ENCODE results near the gene CLDN14.

Gene CLDN14

GRCh38 chr21:36479415-36480402 lies at the start of gene CLDN14:
CLDN14 (minus strand) TSS chr21:36480122; CDS start chr21:36461695, 18,427 bp downstream.
- ATAC-seq = no peak

GRCh38 chr21:36528716-36529115 lies 48.8 kb upstream of the CLDN14 start:
- ATAC-seq = no peak

GRCh38 chr21:36527317-36527716 lies 47.4 kb upstream of the CLDN14 start:
- ATAC-seq = no peak

- no peak for ATAC-seq
These were observed 46.2 kb upstream of the CLDN14 start for GRCh38 chr21:36526104-36526503.

GRCh38 chr21:36524477-36524876 lies 44.6 kb upstream of the CLDN14 start:
- no peak for ATAC-seq

- no peak for ATAC-seq
These were observed 42.4 kb upstream of the CLDN14 start for GRCh38 chr21:36522219-36522808.

- no peak for ATAC-seq
These were observed 39.1 kb upstream of the CLDN14 start for GRCh38 chr21:36518883-36519492.

GRCh38 chr21:36517366-36518075 lies 37.6 kb upstream of the CLDN14 start:
- ATAC-seq = no peak

GRCh38 chr21:36516281-36516680 lies 36.4 kb upstream of the CLDN14 start:
- ATAC-seq = no peak

- no peak for ATAC-seq
These were observed 33.5 kb upstream of the CLDN14 start for GRCh38 chr21:36513430-36513829.

- ATAC-seq = no peak
These were observed 33.0 kb upstream of the CLDN14 start for GRCh38 chr21:36512971-36513370.

GRCh38 chr21:36511484-36512220 lies 31.7 kb upstream of the CLDN14 start:
- ATAC-seq = no peak

GRCh38 chr21:36510911-36511310 lies 31.0 kb upstream of the CLDN14 start:
- ATAC-seq = no peak

- ATAC-seq = no peak
These were observed 30.2 kb upstream of the CLDN14 start for GRCh38 chr21:36509973-36510664.

GRCh38 chr21:36508948-36509347 lies 29.0 kb upstream of the CLDN14 start:
- ATAC-seq = no peak

GRCh38 chr21:36507397-36508018 lies 27.6 kb upstream of the CLDN14 start:
- no peak for ATAC-seq

- ATAC-seq = no peak
These were observed 26.6 kb upstream of the CLDN14 start for GRCh38 chr21:36506482-36506881.

GRCh38 chr21:36504067-36505058 lies 24.4 kb upstream of the CLDN14 start:
- ATAC-seq = no peak

- ATAC-seq = no peak
These were observed 22.4 kb upstream of the CLDN14 start for GRCh38 chr21:36502365-36502764.

- no peak for ATAC-seq
These were observed 21.6 kb upstream of the CLDN14 start for GRCh38 chr21:36501589-36501892.
